Endothelial cell of umbilical vein (primary cell): ENCODE data around the gene GJB1.

Experiments
- CTCF ChIP-seq, 2 donors: IDR thresholded peaks; 1 replicate in 1 of 2; 2 replicates in 1 of 2; pipeline ENCODE4 v1.5.1; 2011; ENCODE audit warnings: low read length in 2 of 2, mild to moderate bottlenecking in 2 of 2, moderate library complexity in 2 of 2, control low read depth in 1 of 2, inconsistent platforms in 1 of 2, low read depth in 1 of 2; ENCODE audit not compliant: insufficient read depth in 1 of 2; ENCODE audit errors: extremely low read depth in 1 of 2
- FOS ChIP-seq: IDR thresholded peaks from 2 replicates; pipeline ENCODE4 v1.6.1; 2011; ENCODE audit warnings: mild to moderate bottlenecking, low read length, moderate library complexity, borderline replicate concordance; ENCODE audit not compliant: insufficient read depth
- JUN ChIP-seq: IDR thresholded peaks from 2 replicates; pipeline ENCODE4 v1.6.1; 2011; ENCODE audit warnings: borderline replicate concordance, low read depth; ENCODE audit not compliant: insufficient read length, insufficient read depth
- POLR2A ChIP-seq: IDR thresholded peaks from 2 replicates; pipeline ENCODE4 v1.6.1; 2012; ENCODE audit warnings: low read depth, mild to moderate bottlenecking, control low read depth, low read length
- POLR2AphosphoS5 ChIP-seq: IDR thresholded peaks from 2 replicates; pipeline ENCODE4 v1.6.1; 2012; ENCODE audit warnings: low read depth, mild to moderate bottlenecking, control low read depth, low read length, moderate library complexity; ENCODE audit not compliant: insufficient read depth

- TF ChIP-seq CTCF (IDR thresholded peaks at IDR 0.05; ENCODE audit: extremely low read depth in 1 of 2, insufficient read depth in 1 of 2, low read depth in 1 of 2, low read length in 2 of 2): no peak
- TF ChIP-seq JUN: no peak
- TF ChIP-seq FOS: no peak
- no peak for TF ChIP-seq POLR2A
- TF ChIP-seq POLR2AphosphoS5: no peak
These were observed 25.0 kb upstream of the GJB1 start for GRCh38 chrX:71198066-71198465.
